Cardiac fibroblast (primary cell): Measurements from ENCODE around the gene HOOK2.
A peak's percentile ranks its signal among the peaks of the same experiment; 100 is the strongest.

ENCODE experiments used
- DNase-seq, 2 donors: peaks; one replicate each; pipeline versions ENCODE4 v3.0.0 to v3.0.0-alpha.2; 2010; ENCODE audit warnings: low read depth in 2 of 2
- H3K4me3 ChIP-seq, 2 donors: replicated peaks in 1 of 2; 1 replicate in 1 of 2; 2 replicates in 1 of 2; pipeline ENCODE4 v1.5.1; 2011; ENCODE audit warnings: low read depth in 2 of 2, low read length in 2 of 2, mild to moderate bottlenecking in 2 of 2, moderate library complexity in 1 of 2
- TF ChIP-seq, protein P1 (sequence below): IDR thresholded peaks from one replicate; pipeline ENCODE4 v1.5.1; 2011; ENCODE audit warnings: low read depth, mild to moderate bottlenecking, low read length, inconsistent platforms

Gene HOOK2

DNA sequence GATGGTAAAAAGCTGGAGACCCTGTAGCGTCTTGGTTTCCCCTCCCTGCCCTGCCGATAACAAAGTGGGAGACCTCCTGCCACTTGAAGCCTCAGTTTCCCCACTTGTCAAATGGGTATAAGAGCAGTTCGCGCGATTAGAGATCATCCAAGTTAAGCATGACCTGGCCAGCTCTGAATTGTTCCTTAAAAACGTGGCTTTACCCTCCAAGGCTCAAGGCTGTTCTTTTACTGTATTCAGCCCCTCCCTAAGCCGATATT is 52.0 kb downstream of the HOOK2 start:
- H3K4me3 ChIP-seq = peak overlapping the region; percentile 69 to 78
- TF ChIP-seq, protein P1, sequence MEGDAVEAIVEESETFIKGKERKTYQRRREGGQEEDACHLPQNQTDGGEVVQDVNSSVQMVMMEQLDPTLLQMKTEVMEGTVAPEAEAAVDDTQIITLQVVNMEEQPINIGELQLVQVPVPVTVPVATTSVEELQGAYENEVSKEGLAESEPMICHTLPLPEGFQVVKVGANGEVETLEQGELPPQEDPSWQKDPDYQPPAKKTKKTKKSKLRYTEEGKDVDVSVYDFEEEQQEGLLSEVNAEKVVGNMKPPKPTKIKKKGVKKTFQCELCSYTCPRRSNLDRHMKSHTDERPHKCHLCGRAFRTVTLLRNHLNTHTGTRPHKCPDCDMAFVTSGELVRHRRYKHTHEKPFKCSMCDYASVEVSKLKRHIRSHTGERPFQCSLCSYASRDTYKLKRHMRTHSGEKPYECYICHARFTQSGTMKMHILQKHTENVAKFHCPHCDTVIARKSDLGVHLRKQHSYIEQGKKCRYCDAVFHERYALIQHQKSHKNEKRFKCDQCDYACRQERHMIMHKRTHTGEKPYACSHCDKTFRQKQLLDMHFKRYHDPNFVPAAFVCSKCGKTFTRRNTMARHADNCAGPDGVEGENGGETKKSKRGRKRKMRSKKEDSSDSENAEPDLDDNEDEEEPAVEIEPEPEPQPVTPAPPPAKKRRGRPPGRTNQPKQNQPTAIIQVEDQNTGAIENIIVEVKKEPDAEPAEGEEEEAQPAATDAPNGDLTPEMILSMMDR = no peak
- DNase-seq = peak in 1 of 2 donors; percentile 35

DNA sequence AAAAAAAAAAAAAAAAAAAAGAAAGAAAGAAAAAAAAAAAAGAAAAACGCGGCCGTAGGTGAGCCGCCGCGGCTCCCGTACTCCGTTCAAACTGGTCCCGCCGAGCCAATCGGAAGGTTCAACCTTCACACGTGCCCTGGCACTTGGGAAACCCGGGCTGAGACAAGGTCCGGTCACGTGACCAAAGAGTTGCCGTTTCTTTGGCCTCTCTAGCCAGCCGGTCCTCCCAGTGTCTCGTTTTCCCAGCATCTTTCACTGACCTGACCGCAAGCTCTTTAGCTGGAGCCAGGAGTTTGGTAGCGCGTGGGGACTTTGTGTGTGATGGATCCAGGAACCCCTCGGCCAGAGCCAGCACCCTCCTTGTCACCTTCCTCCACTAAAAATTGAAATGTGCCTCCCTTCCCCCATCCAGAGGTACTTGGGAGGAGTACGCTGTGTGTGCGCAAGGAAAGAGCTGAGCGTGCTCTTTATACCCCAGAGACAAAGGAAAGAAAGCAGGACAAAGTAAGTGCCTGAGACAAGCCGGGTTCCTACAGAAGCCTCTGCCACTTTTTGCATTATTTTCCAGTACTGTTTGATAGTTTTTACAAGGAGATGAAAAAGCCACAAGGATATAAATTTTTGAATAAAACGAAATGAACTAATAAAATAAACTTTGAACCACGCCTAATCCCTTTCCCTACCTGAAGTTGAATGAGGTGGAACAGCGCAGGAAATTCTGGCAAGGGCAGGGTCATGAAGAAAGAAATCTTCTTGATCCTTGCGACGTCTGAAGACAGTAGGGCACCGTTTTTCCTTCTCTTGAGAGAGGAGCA is 52.6 kb downstream of the HOOK2 start:
- TF ChIP-seq, protein P1 = no peak
- H3K4me3 ChIP-seq = peak overlapping the region; percentile 69 to 78
- peak; percentile 99 to 100 for DNase-seq

DNA sequence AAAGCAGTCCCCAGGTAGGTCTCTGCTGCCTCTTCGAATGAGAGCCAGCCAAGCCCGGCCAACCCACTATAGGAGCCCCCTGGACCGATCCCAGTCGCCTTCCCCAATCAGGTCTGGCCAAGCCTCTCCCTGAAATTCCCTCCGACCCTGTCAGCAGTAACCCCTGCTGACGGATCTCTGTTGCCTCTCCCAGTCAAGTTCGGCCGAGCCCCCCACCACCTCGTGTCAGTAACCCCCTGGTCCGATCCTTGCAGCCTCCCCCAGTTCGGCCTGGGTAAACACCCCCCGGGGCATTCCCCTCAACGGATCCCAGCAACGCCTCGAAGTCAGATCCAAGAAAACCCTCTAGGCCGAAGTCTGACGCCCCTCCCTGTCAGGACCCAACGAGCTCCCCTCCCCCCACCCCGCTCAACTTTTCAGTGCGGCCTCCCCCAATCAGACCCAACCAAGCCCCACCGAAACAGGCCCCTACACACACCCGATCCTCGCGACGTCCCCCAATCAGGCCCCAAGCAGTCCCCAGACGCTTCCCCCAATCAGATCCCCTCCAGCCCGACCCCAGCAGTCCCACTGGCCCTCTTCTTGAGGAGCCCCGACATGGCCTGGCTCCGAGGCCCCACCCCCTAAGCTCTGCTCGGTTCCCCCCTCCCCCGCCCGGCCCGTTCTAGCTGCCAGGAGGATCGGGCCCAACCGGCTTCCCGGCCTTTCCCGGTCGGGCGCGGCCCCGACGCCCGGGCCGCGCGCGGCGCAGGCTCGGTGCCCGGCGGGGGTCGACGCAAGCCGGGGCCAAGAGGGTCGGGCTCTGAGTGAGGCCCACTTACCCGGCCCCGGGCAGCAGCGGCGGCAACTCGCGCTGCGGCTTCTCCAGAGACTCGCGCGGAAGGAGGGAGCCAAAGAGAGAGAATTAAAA is 53.4 kb downstream of the HOOK2 start:
- TF ChIP-seq, protein P1 = no peak
- DNase-seq = peak; percentile 65 to 90
- H3K4me3 ChIP-seq = peak overlapping the region; percentile 69 to 78

DNA sequence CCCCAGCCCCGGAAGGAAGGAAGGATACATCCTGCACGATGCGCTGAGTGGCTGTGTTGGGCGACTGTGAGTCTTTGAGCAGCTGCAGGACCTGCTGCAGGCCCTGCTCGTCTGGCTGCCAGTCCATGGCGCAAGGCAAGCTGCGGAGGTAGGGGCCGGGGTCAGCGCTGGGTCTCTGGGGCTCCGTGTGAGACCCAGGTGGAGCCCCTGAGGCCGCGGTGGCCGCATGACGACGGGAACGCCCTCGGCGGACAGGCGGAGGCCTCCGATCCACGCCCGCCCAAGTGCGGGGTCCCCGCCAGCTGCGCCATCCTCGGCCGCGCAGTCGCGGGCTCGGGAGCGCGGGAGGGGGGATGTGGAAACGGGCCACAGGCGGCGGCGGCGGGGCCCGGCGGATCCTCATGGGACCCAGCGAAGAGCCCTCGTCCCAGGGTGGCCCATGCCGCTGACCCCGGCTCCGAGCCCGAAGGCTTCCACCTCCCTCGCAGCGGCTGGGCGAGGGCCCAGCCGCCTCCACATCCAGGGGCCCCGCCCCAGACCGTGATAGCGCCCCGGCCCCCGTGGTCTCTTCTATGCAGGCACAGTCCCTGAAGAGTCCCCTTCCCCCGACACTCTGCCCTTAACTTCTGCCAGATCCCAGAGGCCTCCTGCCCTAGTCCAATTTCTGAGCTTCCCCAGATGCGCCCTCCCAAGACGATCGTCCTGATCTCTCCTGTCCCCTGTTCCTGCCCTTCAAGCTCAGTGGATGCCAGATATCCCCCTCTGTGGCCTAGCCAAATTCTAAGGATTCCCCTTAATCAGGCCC is 54.3 kb downstream of the HOOK2 start:
- peak; percentile 27 to 35 for DNase-seq
- H3K4me3 ChIP-seq = peak overlapping the region; percentile 69 to 78
- TF ChIP-seq, protein P1 = no peak

DNA sequence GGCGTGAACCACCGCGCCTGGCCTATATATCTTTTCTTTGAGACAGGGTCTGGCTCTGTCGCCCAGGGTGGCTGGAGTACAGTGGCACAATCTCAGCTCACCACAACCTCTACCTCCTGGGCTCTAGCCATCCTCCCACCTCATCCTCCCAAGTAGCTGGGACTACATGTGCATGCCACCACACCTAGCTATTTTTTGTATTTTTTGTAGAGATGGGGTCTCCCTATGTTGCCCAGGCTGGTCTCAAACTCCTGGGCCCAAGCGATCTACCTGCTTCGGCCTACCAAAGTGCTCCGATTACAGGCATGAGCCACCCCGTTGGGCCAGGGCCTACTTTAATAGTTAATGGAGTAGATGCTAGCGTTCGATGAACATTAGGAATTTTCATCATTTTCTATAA is 55.1 kb downstream of the HOOK2 start:
- H3K4me3 ChIP-seq = peak overlapping the region; percentile 69 to 78
- DNase-seq = no peak
- TF ChIP-seq, protein P1 = no peak

DNA sequence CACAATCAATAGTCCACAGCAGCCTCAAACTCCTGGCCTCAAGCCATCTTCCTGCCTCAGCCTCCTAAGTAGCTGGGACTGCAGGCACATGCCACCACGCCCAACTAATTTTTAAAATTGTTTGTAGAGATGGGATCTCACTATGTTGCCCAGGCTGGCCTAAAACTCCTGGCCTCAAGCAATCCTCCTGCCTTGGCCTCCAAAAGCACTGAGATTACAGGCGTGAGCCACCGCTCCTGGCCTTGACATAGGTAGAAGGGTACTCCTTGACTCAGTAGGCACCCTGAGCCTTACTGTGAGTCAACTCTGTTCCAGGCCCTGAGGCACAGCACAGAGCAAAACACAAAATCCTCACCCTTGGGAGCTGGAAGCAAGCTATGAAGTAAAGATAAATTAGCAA is 59.4 kb downstream of the HOOK2 start:
- TF ChIP-seq, protein P1 = no peak
- no peak for DNase-seq
- no peak overlapping the region for H3K4me3 ChIP-seq
